Mesothelial cell of epicardium (in vitro differentiated cells): ENCODE data around the gene ZNF430. TPM values are rescaled to one million over a fixed set of nuclear protein-coding genes. Genes with fewer than 3 reads are reported as not detected.
A peak's percentile ranks its signal among the peaks of the same experiment; 100 is the strongest.
"Not testable (repeated sequence)": the region's sequence is repeated elsewhere in the genome, so short reads cannot be mapped to it uniquely, and the experiment has no call there.

ENCODE experiments used
- DNase-seq, 2 experiments: peaks; one replicate each; pipeline ENCODE4 v3.0.0; 2021; ENCODE audit warnings: low spot score in 2 of 2; ENCODE audit not compliant: unreplicated experiment in 2 of 2
- H3K27ac Mint-ChIP-seq: 2 replicates; pipeline ENCODE4 v1.8.0; 2021; ENCODE audit warnings: mixed read lengths
- H3K27me3 Mint-ChIP-seq: 2 replicates; pipeline ENCODE4 v1.8.0; 2021; ENCODE audit warnings: low read depth, mixed read lengths
- H3K36me3 Mint-ChIP-seq: 2 replicates; pipeline ENCODE4 v1.8.0; 2021; ENCODE audit warnings: mixed read lengths
- H3K4me1 Mint-ChIP-seq: 2 replicates; pipeline ENCODE4 v1.8.0; 2021; ENCODE audit warnings: mixed read lengths
- H3K4me3 Mint-ChIP-seq: 2 replicates; pipeline ENCODE4 v1.8.0; 2021; ENCODE audit warnings: mild to moderate bottlenecking, moderate library complexity, mixed read lengths
- H3K9me3 Mint-ChIP-seq: 2 replicates; pipeline ENCODE4 v1.8.0; 2021; ENCODE audit warnings: mixed read lengths
- total RNA-seq: library from RNA; stranded (reverse); gene quantifications from 3 replicates; pipeline ENCODE4 v1.2.1, GENCODE V29; 2021
- TF ChIP-seq, protein P1 (sequence below): fragments of 200-600 bp; sonication (generic); IDR thresholded peaks from one replicate; pipeline ENCODE4 v1.5.0; 2021; ENCODE audit warnings: antibody characterized with exemption; ENCODE audit not compliant: unreplicated experiment

ZNF430 gene
- total RNA-seq, result 18.8 to 23.1 TPM (median 22.6 TPM) in 3 replicates

DNA sequence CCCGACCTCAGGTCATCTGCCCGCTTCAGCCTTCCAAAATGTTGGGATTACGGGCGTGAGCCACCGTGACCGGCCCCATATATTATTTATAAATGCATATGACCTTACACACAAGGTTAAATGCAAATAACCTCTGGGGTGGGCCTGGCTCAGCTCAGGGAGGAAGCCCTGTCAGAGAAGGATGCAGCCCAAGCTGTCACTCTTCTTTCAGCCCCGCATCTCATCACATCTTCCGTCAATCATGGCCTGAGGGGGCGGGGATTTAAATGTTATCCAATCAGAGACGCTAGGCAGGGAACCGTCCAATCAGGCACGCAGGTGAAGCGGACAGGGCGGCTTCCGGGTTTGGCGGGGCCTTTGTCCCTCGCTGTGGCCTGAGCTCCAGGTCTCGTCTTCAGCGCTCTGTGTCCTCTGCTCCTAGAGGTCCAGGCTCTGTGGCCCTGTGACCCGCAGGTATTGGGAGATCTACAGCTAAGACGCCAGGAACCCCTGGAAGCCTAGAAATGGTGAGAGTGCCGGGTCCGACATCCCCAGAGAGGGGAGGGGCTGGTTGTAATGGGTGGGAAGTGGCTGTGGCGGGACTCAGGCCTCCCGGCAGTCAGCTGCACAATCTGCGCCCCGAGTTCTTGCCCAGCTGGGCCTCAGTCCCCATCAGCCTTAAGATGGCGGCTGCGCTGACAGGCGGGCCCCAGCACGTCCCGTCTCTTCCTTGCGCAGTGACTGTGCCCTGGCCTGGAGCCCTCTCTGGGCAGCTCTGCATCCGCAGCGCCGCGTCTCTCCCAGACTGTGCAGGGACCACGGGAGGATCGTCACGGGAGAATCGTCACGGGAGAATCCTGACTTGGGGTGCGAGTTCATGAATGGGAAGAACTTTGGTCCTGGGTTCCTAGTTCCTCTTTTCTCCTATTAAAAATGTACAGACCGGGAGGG, at the start of gene ZNF430:
Gene ZNF430, plus strand, starts transcription at position 360 of the 930 bp plus-strand sequence. Its CDS starts 144 bp downstream, at position 504.
- no peaks in the 10 kb centered on the region for H3K9me3 Mint-ChIP-seq
- H3K27me3 Mint-ChIP-seq, result no peaks in the 10 kb centered on the region
- peak within 1 kb of the TSS; percentile 100 for H3K4me3 Mint-ChIP-seq
- TF ChIP-seq, protein P1, sequence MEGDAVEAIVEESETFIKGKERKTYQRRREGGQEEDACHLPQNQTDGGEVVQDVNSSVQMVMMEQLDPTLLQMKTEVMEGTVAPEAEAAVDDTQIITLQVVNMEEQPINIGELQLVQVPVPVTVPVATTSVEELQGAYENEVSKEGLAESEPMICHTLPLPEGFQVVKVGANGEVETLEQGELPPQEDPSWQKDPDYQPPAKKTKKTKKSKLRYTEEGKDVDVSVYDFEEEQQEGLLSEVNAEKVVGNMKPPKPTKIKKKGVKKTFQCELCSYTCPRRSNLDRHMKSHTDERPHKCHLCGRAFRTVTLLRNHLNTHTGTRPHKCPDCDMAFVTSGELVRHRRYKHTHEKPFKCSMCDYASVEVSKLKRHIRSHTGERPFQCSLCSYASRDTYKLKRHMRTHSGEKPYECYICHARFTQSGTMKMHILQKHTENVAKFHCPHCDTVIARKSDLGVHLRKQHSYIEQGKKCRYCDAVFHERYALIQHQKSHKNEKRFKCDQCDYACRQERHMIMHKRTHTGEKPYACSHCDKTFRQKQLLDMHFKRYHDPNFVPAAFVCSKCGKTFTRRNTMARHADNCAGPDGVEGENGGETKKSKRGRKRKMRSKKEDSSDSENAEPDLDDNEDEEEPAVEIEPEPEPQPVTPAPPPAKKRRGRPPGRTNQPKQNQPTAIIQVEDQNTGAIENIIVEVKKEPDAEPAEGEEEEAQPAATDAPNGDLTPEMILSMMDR, result no peak
- DNase-seq, result peak; percentile 84 to 89
- H3K36me3 Mint-ChIP-seq, result peaks cover 13% of the 10 kb centered on the region
- H3K27ac Mint-ChIP-seq, result peak within 1 kb of the TSS; percentile 100
- peaks cover 28% of the 10 kb centered on the region for H3K4me1 Mint-ChIP-seq

DNA sequence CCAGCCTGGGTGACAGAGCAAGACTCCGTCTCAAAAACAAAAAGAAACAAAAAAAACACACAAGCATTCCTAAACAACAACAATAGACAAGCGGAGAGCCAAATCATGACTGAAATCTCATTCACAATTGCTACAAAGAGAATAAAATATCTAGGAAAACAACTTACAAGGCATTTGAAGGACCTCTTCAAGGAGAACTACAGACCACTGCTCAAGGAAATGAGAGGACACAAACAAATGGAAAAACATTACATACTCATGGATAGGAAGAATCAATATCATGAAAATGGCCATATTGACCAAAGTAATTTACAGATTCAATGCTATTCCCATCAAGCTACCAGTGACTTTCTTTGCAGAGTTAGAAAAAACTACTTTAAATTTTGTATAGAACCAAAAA, 27.7 kb upstream of the ZNF430 start:
- H3K4me3 Mint-ChIP-seq, H3K27ac Mint-ChIP-seq, H3K27me3 Mint-ChIP-seq, H3K4me1 Mint-ChIP-seq, DNase-seq, H3K36me3 Mint-ChIP-seq: not testable (repeated sequence)
- H3K9me3 Mint-ChIP-seq, result peaks cover 39% of the 10 kb centered on the region

DNA sequence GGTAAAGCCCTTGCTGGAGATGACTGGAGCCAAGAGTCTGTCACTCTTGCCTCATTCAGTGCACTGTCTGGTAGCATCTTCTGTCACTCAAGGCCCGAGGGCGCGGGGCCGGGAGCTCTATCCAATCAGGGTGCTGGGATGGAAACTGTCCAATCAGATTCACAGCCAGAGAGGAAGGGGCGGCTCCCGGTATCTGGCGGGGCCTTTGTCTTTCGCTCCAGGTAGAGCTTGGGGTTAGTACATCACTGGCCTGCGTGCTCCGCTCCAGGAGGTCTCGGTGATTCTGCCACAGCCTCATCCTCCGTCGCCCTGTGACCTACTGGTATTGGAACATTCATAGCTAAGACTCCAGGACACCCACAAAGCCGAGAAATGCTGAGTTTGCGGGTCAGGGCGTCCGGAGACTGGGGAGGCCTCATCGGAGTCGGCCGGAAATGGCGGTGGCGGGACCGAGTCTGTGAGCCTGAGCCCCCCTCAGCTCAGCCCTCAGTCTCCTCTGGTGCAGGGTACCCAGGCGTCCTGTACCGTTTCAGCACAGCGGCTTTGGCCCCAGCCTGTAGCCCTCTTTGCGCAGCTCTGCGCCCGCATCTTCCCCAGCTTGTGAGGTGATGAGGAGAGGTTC, 20.6 kb upstream of the ZNF430 start:
- peaks cover 13% of the 10 kb centered on the region for H3K4me1 Mint-ChIP-seq
- TF ChIP-seq, protein P1, result no peak
- peak; percentile 80 to 89 for DNase-seq
- no peaks in the 10 kb centered on the region for H3K27me3 Mint-ChIP-seq
- H3K36me3 Mint-ChIP-seq, result peaks cover 2% of the 10 kb centered on the region
- no peaks in the 10 kb centered on the region for H3K9me3 Mint-ChIP-seq
- H3K27ac Mint-ChIP-seq, result peak overlapping the region; percentile 95
- peak overlapping the region; percentile 93 for H3K4me3 Mint-ChIP-seq

DNA sequence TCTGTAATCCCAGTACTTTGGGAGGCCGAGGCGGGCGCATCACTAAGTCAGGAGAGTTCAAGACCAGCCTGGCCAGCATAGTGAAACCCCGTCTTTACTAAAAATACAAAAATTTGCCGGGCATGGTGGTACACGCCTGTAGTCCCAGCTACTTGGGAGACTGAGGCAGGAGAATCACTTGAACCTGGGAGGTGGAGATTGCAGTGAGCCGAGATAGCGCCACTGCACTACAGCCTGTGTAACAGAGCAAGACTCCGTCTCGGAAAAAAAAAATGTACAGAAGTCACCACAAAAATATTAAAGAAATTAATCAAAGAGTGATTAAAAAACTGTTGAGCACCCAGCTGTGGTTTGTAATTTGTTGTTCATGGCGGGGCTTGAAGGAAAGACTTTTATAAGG, 781 bp downstream of the ZNF430 start:
- peaks cover 28% of the 10 kb centered on the region for H3K4me1 Mint-ChIP-seq
- peak overlapping the region; percentile 100 for H3K27ac Mint-ChIP-seq
- peaks cover 17% of the 10 kb centered on the region for H3K36me3 Mint-ChIP-seq
- DNase-seq, H3K9me3 Mint-ChIP-seq, H3K27me3 Mint-ChIP-seq: not testable (repeated sequence)
- H3K4me3 Mint-ChIP-seq, result peak overlapping the region; percentile 100

DNA sequence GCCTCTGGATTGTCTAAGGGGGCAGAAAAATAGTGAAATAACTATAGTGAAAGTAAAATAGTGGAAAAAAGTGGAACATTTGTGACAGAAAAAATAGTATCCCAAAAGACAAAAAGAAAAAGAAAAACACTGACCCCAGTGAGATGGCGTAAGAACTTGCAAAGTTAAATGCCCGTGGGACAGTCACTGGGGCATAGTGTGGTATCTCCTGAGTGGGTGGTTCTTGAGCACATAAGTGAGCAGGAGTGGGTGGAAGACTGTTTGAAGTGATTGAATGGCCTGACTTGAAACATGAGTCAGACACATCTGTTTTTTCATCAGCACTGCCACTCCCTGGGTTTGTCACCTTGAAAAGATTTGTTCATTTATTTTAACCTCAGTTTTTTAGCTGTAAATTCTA, 2.5 kb downstream of the ZNF430 start:
- Mint-ChIP-seq H3K36me3 (peaks cover 31% of the 10 kb centered on the region), H3K9me3 (no peaks in the 10 kb centered on the region), H3K27me3 (no peaks in the 10 kb centered on the region), H3K27ac (peak overlapping the region; percentile 58), H3K4me3 (peak overlapping the region; percentile 100), H3K4me1 (peaks cover 30% of the 10 kb centered on the region)
- TF ChIP-seq, protein P1, result no peak
- no peak for DNase-seq

DNA sequence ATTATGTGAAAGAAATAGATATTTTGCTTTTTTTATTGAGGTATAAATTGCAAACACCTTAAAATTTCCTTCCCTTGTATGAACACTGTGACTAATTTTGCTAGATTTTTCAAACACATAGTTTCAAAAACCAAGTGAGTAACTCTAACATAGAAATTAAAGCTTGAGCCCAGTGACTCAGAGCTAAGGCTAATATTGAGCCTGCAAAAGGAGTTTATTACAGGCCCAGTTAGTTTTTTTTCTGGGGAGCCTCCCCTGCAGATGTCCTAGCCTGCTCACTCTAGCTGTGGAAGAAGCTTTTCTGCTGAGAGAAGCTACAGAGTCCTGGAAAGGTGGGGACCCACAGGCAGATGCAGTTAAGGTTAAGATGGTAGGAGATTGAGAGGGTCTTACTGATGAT, 3.4 kb downstream of the ZNF430 start:
- H3K27me3 Mint-ChIP-seq, result no peaks in the 10 kb centered on the region
- peak overlapping the region; percentile 56 for H3K27ac Mint-ChIP-seq
- H3K4me3 Mint-ChIP-seq, result no peak overlapping the region
- TF ChIP-seq, protein P1, result no peak
- H3K4me1 Mint-ChIP-seq, result peaks cover 30% of the 10 kb centered on the region
- H3K36me3 Mint-ChIP-seq, result peaks cover 35% of the 10 kb centered on the region
- no peaks in the 10 kb centered on the region for H3K9me3 Mint-ChIP-seq
- no peak for DNase-seq
